Measurements from ENCODE around the gene ABI3BP.

GRCh38 chr3:100928638-100929428 is 64.4 kb downstream of the ABI3BP start:
- TF ChIP-seq REST (IDR thresholded peaks at IDR 0.05) = no peak
- TF ChIP-seq CTCF (IDR thresholded peaks at IDR 0.05; ENCODE audit: low read depth, low read length, missing input control) = no peak
- no peak for TF ChIP-seq NR2F2 (IDR thresholded peaks at IDR 0.05)
- TF ChIP-seq FOXA1 (IDR thresholded peaks at IDR 0.05) = no peak
